GM12891 (cell line): Measurements from ENCODE around the gene STK11IP.

Source experiments
- DNase-seq: peaks from one replicate; pipeline ENCODE4 v3.0.0; 2011; ENCODE audit warnings: low spot score; ENCODE audit not compliant: insufficient read length
- FAIRE-seq: peaks from 2 replicates; lab custom pipeline; 2011; peaks lifted over from hg19 to GRCh38; lab: Jason Lieb, UNC
- PAX5 ChIP-seq: IDR thresholded peaks from 2 replicates; pipeline ENCODE4 v1.6.1; 2011; ENCODE audit warnings: low read length, moderate library complexity, mild to moderate bottlenecking; ENCODE audit not compliant: insufficient read depth, severe bottlenecking
- POLR2A ChIP-seq: IDR thresholded peaks from 2 replicates; pipeline ENCODE4 v1.6.1; 2011; ENCODE audit warnings: low read depth, low read length, control low read depth
- POLR2AphosphoS5 ChIP-seq: IDR thresholded peaks from 2 replicates; pipeline ENCODE4 v1.6.1; 2011; ENCODE audit warnings: low read depth, low read length, control low read depth
- POU2F2 ChIP-seq: IDR thresholded peaks from 2 replicates; pipeline ENCODE4 v1.6.1; 2011; ENCODE audit warnings: low read depth, mild to moderate bottlenecking, control low read depth, low read length, moderate library complexity
- SPI1 ChIP-seq: IDR thresholded peaks from 2 replicates; pipeline ENCODE4 v1.6.1; 2011; ENCODE audit warnings: low read depth, low read length, control low read depth
- TAF1 ChIP-seq: IDR thresholded peaks from 2 replicates; pipeline ENCODE4 v1.6.1; 2011; ENCODE audit warnings: low read depth, low read length, control low read depth

Gene STK11IP

DNA sequence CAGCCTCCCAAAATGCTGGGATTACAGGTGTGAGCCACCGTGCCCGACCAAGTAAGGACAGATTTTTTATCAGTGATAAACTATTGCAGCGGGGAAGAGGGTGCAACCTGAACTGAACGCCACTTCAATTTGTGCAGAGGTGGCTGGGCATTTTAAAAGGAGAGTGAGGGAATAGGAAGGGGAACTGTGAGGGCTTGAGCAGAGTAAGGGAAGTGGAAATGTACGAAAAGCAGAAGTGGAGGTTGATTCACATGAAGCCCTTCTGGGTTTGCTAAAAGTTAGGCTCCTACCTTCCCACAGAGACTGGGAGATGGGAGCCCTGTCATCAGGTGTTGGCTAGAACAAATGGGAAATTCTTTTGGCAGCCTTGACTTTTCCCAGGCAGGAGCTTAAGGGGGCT is 6.1 kb downstream of the STK11IP start:
- FAIRE-seq (no peak), DNase-seq (no peak)
- TF ChIP-seq SPI1 (peak; percentile 88), POLR2AphosphoS5 (no peak)

DNA sequence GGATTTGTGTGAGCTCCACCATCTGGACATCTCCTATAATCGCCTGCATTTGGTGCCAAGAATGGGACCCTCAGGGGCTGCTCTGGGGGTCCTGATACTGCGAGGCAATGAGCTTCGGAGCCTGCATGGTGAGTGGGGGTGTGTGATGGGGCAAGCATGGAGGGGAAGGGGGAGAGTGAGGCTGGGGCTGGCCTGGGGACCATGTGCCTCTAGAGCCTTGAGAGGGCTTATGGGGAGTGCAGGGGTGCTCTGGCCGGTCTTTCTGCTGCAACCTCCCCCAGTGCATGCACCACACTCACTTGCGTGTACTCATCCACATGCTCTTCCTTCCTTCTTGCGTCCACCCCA is 7.9 kb downstream of the STK11IP start:
- TF ChIP-seq SPI1, result no peak
- no peak for TF ChIP-seq POLR2A
- TF ChIP-seq TAF1, result no peak
- no peak for TF ChIP-seq POLR2AphosphoS5
- no peak for TF ChIP-seq PAX5
- TF ChIP-seq POU2F2, result no peak
- FAIRE-seq (no peak), DNase-seq (no peak)

DNA sequence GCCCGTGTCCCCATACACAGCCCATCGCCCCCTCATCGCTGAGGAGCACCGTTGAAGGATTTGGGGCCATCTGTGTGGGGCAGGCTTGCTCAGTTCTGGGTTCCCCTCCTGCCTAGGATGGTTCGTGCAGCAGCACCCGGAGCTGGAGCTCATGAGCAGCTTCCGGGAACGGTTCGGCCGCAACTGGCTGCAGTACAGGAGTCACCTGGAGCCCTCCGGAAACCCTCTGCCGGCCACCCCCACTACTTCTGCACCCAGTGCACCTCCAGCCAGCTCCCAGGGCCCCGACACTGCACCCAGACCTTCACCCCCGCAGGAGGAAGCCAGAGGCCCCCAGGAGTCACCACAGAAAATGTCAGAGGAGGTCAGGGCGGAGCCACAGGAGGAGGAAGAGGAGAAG is 10.3 kb downstream of the STK11IP start:
- FAIRE-seq, result no peak
- TF ChIP-seq POLR2AphosphoS5 (no peak), POLR2A (no peak), PAX5 (no peak), TAF1 (no peak), POU2F2 (no peak), SPI1 (no peak)

DNA sequence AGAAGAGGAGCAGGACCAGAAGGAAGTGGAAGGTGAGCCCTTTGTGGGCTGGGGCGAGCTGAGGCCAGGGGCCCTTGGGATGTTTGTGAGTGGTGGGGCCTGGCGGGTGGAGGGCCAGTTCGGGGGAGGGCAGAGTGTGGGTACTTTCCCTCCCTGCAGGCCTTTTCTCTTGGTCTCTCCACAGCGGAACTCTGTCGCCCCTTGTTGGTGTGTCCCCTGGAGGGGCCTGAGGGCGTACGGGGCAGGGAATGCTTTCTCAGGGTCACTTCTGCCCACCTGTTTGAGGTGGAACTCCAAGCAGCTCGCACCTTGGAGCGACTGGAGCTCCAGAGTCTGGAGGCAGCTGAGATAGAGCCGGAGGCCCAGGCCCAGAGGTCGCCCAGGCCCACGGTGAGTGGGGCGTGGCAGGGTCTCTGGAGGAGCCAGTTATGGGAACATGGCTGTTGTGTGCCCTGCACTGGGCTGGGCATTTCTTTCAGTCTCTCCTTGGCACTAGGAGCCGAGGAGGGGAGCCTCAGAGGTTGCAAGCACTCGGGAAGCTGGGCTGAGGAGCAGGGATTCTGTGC is 10.8 kb downstream of the STK11IP start:
- no peak for TF ChIP-seq POLR2AphosphoS5
- TF ChIP-seq PAX5, result no peak
- TF ChIP-seq TAF1, result no peak
- TF ChIP-seq POLR2A, result no peak
- TF ChIP-seq SPI1, result no peak
- no peak for TF ChIP-seq POU2F2
- DNase-seq, result no peak
- no peak for FAIRE-seq

More for the DNA sequence above, 10.3 kb downstream of the STK11IP start:
- no peak for DNase-seq

DNA sequence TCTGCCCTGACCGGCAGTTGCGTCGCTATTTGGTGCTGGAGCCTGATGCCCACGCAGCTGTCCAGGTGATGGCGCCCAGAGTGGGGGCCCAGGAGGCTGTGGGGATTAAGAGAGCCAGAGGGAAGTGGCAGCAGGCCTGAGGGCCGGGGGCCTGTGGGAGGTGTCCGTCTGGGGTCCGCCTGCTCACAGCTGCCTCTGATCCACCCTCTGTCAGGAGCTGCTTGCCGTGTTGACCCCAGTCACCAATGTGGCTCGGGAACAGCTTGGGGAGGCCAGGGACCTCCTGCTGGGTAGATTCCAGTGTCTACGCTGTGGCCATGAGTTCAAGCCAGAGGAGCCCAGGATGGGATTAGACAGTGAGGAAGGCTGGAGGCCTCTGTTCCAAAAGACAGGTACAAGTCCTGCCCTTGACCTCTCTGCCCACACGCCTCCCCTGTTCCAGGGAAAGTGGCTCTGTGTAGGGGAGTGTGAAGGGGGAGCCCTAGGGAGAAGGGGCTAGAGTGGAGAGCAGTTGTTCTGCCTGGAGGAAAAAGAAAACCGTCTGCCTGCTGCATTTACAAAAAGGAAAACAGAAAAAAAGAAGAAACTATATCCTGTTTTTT is 11.6 kb downstream of the STK11IP start:
- FAIRE-seq, result no peak
- no peak for DNase-seq
- no peak for TF ChIP-seq POU2F2
- TF ChIP-seq PAX5, result no peak
- no peak for TF ChIP-seq TAF1
- no peak for TF ChIP-seq POLR2A
- no peak for TF ChIP-seq SPI1
- no peak for TF ChIP-seq POLR2AphosphoS5

DNA sequence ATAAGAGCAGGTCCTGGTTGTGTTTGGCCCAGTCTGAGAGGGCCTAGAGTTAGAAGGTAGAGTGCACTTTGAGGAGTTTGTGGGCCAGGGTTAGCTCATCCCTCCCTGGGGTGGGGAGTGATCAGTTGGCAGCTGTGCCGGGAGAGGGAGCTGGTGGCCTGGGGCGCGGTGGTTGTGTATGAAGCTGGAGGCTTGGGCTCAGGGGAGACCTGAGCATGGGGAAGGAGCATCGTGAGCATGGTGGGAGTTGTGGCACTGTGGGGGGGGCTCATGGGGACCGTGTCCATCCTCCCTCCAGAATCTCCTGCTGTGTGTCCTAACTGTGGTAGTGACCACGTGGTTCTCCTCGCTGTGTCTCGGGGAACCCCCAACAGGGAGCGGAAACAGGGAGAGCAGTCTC is 13.6 kb downstream of the STK11IP start:
- no peak for TF ChIP-seq POLR2AphosphoS5
- no peak for TF ChIP-seq SPI1
- no peak for TF ChIP-seq PAX5
- no peak for TF ChIP-seq POLR2A
- no peak for TF ChIP-seq POU2F2
- no peak for TF ChIP-seq TAF1
- DNase-seq (no peak), FAIRE-seq (no peak)

DNA sequence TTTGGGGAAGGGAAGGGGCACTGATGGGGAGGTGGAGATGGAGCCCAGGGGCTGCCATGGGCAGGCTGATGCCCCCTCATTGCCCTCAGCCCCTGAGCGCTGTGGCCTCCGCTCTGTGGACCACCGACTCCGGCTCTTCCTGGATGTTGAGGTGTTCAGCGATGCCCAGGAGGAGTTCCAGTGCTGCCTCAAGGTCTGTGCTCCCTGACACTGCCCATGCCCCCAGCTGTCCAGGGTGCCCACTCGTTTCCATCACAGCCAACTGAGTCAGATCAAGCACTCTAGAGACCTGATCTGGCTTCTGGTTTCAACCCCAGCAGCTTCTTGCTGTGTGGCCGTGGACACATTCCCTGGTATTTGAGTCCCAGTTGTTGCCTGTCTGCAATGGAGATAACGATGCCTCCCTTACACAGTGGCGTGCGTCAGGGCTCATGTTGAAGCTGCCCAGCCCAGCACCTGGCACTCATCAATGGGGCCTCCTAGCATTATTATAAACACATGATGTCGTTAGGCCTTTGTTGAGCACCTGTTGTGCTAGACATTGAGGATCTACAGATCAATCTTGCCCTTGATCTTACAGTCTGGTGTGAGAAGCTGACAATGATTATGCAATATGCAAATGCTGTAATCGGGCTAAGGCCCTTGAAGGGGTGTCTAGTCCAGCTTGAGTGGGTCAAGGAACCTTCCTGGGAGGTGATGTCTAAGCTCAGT is 14.4 kb downstream of the STK11IP start:
- FAIRE-seq (no peak), DNase-seq (no peak)
- TF ChIP-seq PAX5, result no peak
- no peak for TF ChIP-seq POU2F2
- no peak for TF ChIP-seq SPI1
- no peak for TF ChIP-seq TAF1
- no peak for TF ChIP-seq POLR2AphosphoS5
- TF ChIP-seq POLR2A, result no peak

DNA sequence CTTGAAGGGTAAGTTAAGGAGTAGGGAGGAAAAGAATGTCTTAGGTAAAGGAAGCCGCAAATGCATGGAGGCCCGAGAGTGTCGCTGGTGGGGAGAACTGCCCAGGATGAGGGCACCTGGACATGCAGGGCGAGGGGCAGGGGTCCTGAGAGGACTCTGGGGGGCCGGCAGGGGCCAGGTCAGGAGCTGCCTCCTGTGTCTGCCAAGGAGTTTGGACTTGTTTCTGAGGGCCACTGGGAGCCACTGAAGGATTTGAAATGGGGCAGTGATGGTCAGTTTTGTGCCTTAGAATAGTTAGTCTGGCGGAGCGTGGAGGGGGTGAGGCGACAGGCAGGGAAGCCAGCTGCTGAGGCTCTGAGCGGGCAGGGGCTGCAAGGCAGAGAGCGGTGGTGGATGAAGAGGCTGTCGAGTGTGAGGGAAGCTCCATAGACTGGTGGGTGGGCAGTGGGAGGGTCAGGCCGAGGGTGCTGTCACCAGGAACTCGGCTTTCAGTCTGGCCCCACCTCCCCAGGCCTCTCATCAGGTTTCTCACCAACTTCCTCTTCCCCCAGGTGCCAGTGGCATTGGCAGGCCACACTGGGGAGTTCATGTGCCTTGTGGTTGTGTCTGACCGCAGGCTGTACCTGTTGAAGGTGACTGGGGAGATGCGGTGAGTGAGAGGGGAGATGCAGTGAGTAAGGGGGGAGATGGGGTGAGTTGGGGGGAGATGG is 15.1 kb downstream of the STK11IP start:
- TF ChIP-seq TAF1 (no peak), POLR2AphosphoS5 (no peak), PAX5 (no peak), POU2F2 (no peak), POLR2A (no peak)
- FAIRE-seq, result peak; percentile 66
- DNase-seq, result no peak

DNA sequence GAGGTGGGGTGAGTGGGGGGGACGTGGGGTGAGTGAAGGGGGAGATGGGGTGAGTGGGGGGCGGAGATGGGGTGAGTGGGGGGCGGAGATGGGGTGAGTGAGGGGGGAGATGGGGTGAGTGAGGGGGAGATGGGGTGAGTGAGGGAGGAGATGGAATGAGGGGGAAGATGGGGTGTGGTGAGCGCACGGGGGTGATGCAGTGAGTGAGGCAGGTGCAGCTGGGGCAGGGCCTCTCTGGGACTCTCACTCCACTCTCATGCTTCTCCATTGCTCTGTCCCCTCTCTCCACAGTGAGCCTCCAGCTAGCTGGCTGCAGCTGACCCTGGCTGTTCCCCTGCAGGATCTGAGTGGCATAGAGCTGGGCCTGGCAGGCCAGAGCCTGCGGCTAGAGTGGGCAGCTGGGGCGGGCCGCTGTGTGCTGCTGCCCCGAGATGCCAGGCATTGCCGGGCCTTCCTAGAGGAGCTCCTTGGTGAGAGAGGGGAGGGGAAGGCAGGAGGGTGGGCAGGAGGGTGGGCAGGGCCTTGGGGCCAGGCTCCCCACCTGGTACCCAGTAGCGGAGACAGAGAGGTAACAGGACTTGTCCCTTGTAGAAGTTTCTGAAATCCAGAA is 15.9 kb downstream of the STK11IP start:
- no peak for TF ChIP-seq POLR2A
- no peak for TF ChIP-seq TAF1
- FAIRE-seq (no peak), DNase-seq (no peak)
